HG03066 (cell line): Measurements from ENCODE around the gene AKR1C1.
"Not testable (repeated sequence)": the region's sequence is repeated elsewhere in the genome, so short reads cannot be mapped to it uniquely, and the experiment has no call there.

ENCODE experiments used
- ATAC-seq: cut with Tn5 transposase; IDR thresholded peaks from one replicate; pipeline ENCODE4 v1.9.1; 2021; ENCODE audit warnings: low read depth; ENCODE audit not compliant: unreplicated experiment

Gene AKR1C1

GRCh38 chr10:4981722-4982471, 18.7 kb downstream of the AKR1C1 start:
- ATAC-seq, result no peak

GRCh38 chr10:4982764-4983226, 19.6 kb downstream of the AKR1C1 start:
- ATAC-seq, result no peak

DNA sequence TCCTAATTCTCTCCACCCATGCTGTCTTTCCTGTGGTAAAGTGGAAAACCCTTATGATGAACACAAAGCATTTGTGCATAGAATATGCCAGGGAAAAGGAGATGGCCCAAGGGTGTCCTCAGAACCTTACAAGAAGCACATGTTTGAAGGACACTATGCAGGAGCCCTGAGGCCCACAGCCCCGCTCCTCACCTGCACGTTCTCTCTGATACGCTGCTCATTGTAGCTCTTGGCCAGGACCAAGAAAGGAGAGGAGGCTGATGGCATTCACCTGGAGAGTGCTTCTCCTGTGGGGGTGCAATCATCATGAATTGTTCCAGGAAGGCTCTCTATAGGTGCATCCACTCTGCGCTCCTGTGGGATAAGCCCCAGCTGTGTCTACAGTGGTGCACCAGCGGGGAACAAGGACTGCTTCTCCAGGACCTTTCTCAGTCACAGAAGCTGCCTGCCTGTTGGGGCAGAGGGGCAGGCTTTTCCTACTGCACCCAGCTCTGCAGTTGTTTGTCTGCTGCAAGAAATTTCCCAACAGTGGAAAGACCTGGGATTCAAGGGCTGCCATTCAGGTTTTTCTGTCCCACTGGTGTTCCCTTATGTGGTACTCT, 20.5 kb downstream of the AKR1C1 start:
- no peak for ATAC-seq

DNA sequence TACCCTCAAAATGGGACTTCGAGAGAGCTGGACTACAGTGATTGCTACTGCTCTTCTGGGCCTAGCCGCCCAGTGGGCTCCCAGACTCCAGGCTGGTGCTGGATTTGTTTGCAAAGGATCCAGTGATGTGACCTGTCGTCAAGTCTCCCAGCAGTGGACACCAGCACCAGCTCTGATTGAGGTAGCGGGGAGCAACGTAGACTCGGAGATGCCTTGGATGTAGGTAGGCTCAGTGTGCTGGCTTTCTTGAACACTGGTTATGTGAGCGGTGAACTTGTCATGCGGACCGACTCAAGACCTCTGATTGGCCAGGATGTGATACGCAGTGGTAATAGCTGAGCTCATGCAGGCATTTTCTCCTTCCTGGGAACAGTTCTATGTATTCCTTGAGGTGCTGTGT, 21.0 kb downstream of the AKR1C1 start:
- ATAC-seq, result no peak

DNA sequence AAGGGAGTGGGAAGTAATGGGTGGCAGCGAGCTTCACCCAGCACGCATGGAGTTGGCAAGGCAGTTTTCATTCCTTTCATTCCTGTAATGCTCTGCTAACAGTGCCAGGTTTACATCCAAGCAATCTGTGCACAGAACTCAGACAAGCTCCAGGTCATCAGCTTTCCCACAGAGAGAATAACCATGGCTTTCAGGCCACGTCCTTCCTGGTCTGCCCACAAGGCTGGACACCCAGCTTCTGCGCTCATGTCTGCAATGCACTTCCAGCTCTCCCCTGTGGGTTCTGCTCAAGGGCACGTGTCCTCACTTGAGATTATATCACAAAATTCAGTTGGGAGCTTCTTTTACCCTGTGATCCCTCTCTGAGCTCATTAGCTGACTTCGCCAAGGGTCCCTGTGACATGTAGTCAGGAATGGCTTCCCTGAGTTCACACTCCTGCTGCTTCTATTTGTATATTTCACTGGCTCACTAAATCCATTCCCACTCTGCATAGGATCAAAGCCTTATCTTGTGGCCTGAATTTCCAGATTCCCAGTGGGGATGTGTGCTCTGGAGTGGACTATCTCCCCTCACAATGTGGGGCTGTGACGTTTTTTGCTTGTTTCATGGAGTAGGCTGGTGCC, 21.9 kb downstream of the AKR1C1 start:
- ATAC-seq, result no peak

DNA sequence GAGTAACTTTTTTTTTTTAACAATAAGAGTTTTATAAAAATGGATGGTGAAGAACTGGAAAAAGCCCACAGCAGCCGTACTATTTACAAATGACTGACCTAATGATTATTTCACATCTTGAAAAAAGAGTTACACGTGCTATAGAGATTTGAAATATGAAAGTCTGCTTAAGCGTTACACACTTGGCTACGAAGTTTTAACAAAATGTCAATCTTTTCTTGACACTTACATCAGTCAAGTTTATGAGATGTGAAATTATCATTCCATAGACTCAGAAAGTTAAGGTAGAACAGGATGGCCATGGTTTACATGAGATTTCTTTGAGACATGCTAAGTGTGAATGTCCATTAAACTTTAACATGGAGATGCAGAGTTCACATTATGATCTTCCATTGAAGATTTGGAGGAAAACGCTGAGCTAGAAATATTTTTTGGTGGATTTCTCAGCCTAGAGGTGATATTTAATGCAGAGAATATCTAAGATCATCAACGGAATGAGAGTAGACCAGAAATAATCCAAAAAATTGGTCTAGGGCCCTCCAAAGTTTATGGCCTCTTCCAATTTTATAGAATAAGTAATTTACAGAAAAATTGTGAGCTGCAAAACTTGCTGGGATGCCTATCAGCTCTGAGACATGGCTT, 24.9 kb downstream of the AKR1C1 start:
- ATAC-seq, result not testable (repeated sequence)

DNA sequence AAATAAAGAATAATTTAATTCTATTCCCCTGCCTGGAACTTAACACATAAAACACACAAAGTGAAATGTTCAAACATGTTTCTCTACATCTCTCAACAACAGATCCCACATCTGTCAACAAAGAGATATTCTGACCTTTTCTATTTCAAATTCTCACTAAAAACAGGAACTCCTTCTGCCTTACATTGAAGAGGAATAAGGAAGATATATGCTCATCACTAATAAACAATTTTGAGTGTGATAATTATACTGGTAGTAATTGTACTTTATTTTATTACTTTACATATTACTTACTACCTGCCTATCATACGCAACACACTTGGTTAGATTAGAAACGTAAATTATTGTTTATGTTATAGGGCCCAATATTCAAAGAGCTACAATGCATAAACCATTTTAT, 27.0 kb downstream of the AKR1C1 start:
- no peak for ATAC-seq

DNA sequence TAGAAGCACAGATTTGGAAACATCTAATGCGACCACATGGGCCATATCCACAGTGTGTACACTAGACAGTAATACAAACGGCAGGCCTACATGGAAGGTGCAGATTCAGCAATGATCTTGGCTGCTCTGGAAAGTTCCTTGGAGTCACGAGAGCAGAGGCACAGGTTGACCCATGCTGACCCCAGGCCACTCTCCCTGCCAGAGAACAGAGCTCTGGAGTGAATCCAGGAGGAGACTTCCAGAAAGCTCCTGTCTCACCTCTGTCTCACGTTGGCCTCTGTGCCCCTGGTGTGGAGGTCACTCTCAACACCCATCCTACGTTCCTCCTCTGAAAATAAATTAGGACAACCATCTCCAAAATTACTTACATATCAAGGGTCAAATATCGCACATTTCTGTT, 28.2 kb downstream of the AKR1C1 start:
- not testable (repeated sequence) for ATAC-seq

- not testable (repeated sequence) for ATAC-seq
Measured at GRCh38 chr10:4992564-4992963, 29.3 kb downstream of the AKR1C1 start.

DNA sequence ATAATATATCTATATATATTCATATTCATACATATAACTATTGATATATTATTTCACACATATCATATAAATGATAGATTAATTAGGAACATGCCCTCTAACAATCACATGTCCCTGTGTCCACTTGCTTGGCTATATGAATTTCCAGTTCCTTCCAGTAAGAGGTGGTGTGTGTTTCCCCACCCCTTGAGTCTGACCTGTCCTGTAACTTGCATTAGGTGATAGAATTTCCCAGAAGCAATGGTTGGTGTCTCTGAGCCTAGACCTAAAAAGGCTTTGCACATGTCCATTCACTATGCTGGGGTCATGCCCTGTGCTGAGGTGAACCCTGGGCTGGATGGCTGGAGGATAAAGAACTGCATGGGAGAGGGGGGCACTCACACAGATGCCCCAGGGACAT, 31.0 kb downstream of the AKR1C1 start:
- not testable (repeated sequence) for ATAC-seq

GRCh38 chr10:4998671-4999070, 35.5 kb downstream of the AKR1C1 start:
- no peak for ATAC-seq

- ATAC-seq, result no peak
Measured at GRCh38 chr10:5002013-5002727, 39.0 kb downstream of the AKR1C1 start.

DNA sequence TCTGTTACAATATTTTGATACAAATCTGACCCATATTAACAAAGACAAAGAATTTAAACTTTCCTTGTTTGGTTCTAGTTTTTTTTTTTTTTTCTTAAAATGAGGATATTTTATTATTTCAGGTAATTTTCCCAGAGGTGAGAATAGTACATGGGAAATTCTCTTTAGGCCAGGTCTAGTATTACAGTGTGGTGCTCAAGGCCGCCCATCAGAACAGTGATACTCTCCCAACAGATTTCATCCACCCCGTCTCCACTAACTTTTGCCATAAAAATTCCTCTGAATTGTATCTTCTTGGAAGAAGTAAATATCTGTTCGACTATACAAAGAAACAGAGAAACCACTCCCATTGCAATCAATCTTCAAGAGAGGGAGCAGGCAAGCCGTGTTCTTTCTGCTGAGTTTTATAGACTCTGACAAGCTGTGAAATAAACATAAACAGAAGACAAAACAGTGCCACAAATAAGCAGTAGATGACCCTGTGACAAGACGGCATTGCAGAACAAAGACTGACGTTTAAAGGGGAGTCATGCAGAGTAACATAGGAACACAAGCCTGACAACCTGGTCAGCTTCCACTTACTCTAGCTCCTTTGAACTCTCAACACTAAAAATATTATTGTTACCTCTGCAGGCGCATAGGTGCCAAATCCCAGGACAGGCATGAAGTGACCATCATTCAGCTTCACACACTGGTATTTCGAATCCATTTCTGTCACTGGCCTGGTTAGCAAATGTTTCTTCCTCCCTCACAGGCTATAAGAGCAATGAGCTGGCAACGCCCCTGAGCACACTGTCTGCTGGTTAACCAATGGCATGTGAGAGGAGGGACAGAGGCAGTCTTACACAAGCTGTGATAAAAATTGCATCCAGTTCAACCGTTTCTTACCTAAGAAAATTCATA, 40.2 kb downstream of the AKR1C1 start, which contains the start of gene AKR1C2:
Gene AKR1C2, minus strand, starts transcription at position 731 of the 903 bp plus-strand sequence. Its CDS starts 22 bp downstream, at position 709.
- ATAC-seq, result not testable (repeated sequence)

GRCh38 chr10:5004030-5004385, 40.8 kb downstream of the AKR1C1 start:
- ATAC-seq, result not testable (repeated sequence)

- ATAC-seq, result not testable (repeated sequence)
Measured at GRCh38 chr10:5004501-5004900, 41.3 kb downstream of the AKR1C1 start.

- ATAC-seq, result not testable (repeated sequence)
Measured at GRCh38 chr10:5008857-5009548, 45.8 kb downstream of the AKR1C1 start.

DNA sequence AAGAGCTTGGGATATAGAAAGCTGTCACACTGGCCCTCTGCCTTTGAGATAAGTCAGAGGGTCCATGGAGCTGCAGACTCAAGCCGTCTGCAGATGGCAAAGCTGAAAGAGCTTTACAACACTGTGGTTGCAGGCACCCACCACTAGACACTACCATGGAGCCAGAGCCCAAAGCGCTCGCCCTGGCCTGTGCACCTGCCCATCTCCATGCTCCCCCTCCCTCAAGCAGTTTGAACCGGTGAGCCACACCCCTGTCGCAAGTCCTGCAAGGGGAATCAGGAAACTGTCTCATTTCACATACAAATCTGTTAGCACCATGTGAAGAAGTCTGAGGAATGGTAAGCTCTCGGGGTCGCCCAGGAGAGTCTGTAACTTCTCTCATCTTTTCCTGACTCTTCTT, 46.8 kb downstream of the AKR1C1 start:
- not testable (repeated sequence) for ATAC-seq

DNA sequence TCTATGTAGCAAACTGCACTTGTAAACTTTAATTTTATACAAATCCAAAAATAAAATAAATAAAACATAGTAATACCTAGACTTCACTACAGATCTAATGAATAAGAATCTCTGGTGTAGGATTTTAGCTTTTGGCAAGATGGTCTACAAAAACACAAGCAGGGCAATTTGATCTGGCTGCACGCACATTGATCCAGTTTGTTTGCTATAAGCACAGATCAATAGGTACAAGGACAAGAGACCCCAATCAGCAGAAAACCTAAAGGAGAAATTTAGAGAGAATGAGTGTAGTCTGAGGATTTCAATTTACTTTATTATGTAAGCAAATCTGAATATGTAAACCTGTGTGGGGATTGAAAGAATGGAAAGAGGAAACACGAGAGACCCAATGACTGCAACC, 48.2 kb downstream of the AKR1C1 start:
- ATAC-seq, result not testable (repeated sequence)

GRCh38 chr10:5012595-5012994, 49.4 kb downstream of the AKR1C1 start:
- ATAC-seq, result no peak
